ENCODE results near the gene HLA-DQB1. TPM values are rescaled to one million over a fixed set of nuclear protein-coding genes. Genes with fewer than 3 reads are reported as not detected.
"Not testable (repeated sequence)": the region's sequence is repeated elsewhere in the genome, so short reads cannot be mapped to it uniquely, and the experiment has no call there.

The HLA-DQB1 gene
- total RNA-seq, 4 donors from 2014 or later: 0.71 to 5.8 (median 4.8) TPM; not detected in 1

- Histone ChIP-seq H3K27ac (replicated peaks in 1 of 4) (no peak overlapping the region), H3K9me3 (no peaks in the 10 kb centered on the region), H3K36me3 (no peaks in the 10 kb centered on the region), H3K4me1 (no peaks in the 10 kb centered on the region), H3K4me3 (no peak overlapping the region), H3K27me3 (peaks cover 0 to 3% (median 0%) of the 10 kb centered on the region in 4 donors)
- intact Hi-C loops (cut with DNase I): no loop called here
- TF ChIP-seq POLR2AphosphoS5 (IDR thresholded peaks at IDR 0.05) (no peak), POLR2A (IDR thresholded peaks at IDR 0.05; ENCODE audit: low read depth) (no peak), EP300 (IDR thresholded peaks at IDR 0.05) (no peak)
- TF ChIP-seq, protein P1, sequence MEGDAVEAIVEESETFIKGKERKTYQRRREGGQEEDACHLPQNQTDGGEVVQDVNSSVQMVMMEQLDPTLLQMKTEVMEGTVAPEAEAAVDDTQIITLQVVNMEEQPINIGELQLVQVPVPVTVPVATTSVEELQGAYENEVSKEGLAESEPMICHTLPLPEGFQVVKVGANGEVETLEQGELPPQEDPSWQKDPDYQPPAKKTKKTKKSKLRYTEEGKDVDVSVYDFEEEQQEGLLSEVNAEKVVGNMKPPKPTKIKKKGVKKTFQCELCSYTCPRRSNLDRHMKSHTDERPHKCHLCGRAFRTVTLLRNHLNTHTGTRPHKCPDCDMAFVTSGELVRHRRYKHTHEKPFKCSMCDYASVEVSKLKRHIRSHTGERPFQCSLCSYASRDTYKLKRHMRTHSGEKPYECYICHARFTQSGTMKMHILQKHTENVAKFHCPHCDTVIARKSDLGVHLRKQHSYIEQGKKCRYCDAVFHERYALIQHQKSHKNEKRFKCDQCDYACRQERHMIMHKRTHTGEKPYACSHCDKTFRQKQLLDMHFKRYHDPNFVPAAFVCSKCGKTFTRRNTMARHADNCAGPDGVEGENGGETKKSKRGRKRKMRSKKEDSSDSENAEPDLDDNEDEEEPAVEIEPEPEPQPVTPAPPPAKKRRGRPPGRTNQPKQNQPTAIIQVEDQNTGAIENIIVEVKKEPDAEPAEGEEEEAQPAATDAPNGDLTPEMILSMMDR (IDR thresholded peaks at IDR 0.05): no peak
- WGBS: 38% methylated on average over 12 of the region's 26 CpGs
- no peak for DNase-seq (ENCODE audit: extremely low spot score)
Observed at GRCh38 chr6:32664354-32664753, 2.1 kb downstream of the HLA-DQB1 start.

DNA sequence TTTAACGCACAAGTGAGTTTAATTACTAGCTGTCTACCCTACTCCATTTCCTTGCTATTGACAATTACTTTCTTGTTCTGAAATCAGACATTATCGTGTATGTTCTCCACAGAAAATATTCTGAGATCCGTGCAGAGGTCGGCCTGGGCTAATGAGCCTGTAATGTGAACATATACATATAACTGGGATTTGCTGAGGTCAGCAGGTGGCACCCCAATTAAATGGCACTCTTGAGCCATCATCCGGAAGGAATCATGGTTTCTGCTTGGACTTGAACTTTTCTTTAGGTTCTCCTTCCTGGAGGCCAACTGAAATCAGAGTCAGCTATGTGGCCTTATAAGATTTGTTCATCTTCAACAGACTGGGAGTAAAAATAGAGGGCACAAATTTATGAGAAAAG, 3.6 kb downstream of the HLA-DQB1 start:
- Histone ChIP-seq H3K4me3 (no peak overlapping the region), H3K27ac (replicated peaks in 1 of 4) (no peak overlapping the region), H3K9me3 (no peaks in the 10 kb centered on the region), H3K27me3 (no peaks in the 10 kb centered on the region), H3K36me3 (no peaks in the 10 kb centered on the region), H3K4me1 (no peaks in the 10 kb centered on the region)
- intact Hi-C loops (cut with DNase I): no loop called here
- TF ChIP-seq, protein P1 (IDR thresholded peaks at IDR 0.05): no peak
- 42% methylated on average over 5 of the region's 5 CpGs for WGBS
- no peak for DNase-seq (ENCODE audit: extremely low spot score)

- H3K27me3 ChIP-seq: no peaks in the 10 kb centered on the region
- H3K27ac ChIP-seq (replicated peaks in 1 of 4): no peak overlapping the region
- intact Hi-C loops (cut with DNase I): no loop called here
- TF ChIP-seq POLR2AphosphoS5 (IDR thresholded peaks at IDR 0.05) (no peak), EP300 (IDR thresholded peaks at IDR 0.05) (no peak)
- 84% methylated on average over 6 of the region's 7 CpGs for WGBS
- H3K9me3 ChIP-seq: no peaks in the 10 kb centered on the region
- no peak for DNase-seq (ENCODE audit: extremely low spot score)
- no peaks in the 10 kb centered on the region for H3K4me1 ChIP-seq
- H3K4me3 ChIP-seq: no peak overlapping the region
- no peaks in the 10 kb centered on the region for H3K36me3 ChIP-seq
Observed at GRCh38 chr6:32662099-32662498, 4.4 kb downstream of the HLA-DQB1 start.

GRCh38 chr6:32659856-32660595, 6.4 kb downstream of the HLA-DQB1 start:
- H3K9me3 ChIP-seq: no peaks in the 10 kb centered on the region
- DNase-seq (ENCODE audit: extremely low spot score): no peak
- H3K27ac ChIP-seq (replicated peaks in 1 of 4): no peak overlapping the region
- intact Hi-C loops (cut with DNase I): no loop called here
- H3K27me3 ChIP-seq: no peaks in the 10 kb centered on the region
- no peak for TF ChIP-seq EP300 (IDR thresholded peaks at IDR 0.05)
- TF ChIP-seq POLR2AphosphoS5 (IDR thresholded peaks at IDR 0.05): no peak
- TF ChIP-seq, protein P1 (IDR thresholded peaks at IDR 0.05): no peak
- TF ChIP-seq POLR2A (IDR thresholded peaks at IDR 0.05; ENCODE audit: low read depth): no peak
- WGBS: 35% methylated on average over 4 of the region's 4 CpGs
- H3K36me3 ChIP-seq: no peaks in the 10 kb centered on the region
- no peak overlapping the region for H3K4me3 ChIP-seq
- no peaks in the 10 kb centered on the region for H3K4me1 ChIP-seq

DNA sequence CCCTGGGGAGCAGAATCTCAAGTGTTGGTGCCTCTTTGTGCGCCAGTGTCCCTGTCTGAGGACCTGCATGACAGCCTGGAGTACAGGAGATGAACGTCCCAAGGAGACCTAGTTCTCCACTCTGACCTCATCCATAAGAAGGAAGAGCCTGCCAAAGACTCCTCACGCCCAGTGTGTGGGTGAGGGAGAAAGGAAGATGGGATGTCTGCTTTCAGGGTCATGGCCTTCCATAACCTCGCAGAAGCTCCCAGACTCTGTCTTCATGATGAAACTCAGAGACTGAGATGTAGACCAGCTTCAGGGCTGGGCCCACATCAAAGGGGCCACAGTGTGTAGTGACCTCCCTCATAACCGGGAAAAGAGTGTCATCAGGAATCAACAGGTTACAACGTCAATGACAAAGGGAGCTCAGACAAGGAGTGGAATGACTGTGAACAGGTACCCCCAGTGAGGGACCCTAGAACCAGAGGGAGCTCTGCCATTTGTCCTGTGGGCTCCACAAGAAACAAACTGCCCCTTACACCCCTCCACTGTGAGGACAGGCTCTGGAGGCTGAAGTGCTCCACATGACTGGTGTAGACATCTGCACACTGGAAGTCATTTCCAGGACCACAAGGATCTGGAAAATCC, 8.1 kb downstream of the HLA-DQB1 start:
- Histone ChIP-seq H3K4me1 (no peaks in the 10 kb centered on the region), H3K9me3 (no peaks in the 10 kb centered on the region), H3K27me3 (no peaks in the 10 kb centered on the region), H3K27ac (replicated peaks in 1 of 4) (no peak overlapping the region), H3K4me3 (no peak overlapping the region), H3K36me3 (no peaks in the 10 kb centered on the region)
- no CpG with 5 or more reads among the region's 6 CpGs for WGBS
- DNase-seq (ENCODE audit: extremely low spot score): no peak
- intact Hi-C loops (cut with DNase I): no loop called here
- TF ChIP-seq EP300 (IDR thresholded peaks at IDR 0.05): no peak
- no peak for TF ChIP-seq POLR2AphosphoS5 (IDR thresholded peaks at IDR 0.05)
- no peak for TF ChIP-seq POLR2A (IDR thresholded peaks at IDR 0.05; ENCODE audit: low read depth)
- TF ChIP-seq, protein P1 (IDR thresholded peaks at IDR 0.05): no peak

DNA sequence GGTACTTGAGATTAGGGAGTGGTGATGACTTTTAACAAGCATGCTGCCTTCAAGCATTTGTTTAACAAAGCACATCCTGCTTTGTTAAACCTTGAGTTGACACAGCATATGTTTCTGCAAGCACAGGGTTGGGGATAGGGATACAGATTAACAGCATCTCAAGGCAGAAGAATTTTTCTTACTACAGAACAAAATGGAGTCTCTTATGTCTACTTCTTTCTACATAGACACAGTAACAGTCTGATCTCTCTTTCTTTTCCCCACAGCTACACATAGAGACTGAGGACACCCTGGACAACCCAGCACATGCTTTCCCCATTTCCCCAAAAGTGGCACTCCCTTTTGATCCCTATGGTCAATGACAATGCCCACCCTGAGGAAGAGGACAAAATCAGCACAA, 8.6 kb downstream of the HLA-DQB1 start:
- H3K27me3 ChIP-seq; intact Hi-C loops (cut with DNase I); H3K36me3 ChIP-seq; H3K4me3 ChIP-seq; DNase-seq (ENCODE audit: extremely low spot score); H3K9me3 ChIP-seq; H3K4me1 ChIP-seq; H3K27ac ChIP-seq (replicated peaks in 1 of 4): not testable (repeated sequence)

DNA sequence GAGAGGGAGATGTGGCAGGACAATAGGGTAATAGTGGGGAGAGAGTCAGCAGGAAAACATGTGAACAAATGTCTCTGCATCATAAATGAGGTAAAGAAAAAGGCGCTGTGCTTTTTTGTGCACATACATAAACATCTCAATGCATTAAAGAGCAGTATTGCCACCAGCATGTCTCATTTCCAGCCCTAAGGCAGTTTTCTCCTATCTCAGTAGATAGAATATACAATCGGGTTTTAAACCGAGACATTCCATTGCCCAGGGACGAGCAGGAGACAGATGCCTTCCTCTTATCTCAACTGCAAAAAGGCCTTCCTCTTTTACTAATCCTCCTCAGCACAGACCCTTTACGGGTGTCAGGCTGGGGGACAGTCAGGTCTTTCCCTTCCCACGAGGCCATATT, 9.1 kb downstream of the HLA-DQB1 start:
- H3K36me3 ChIP-seq; H3K27ac ChIP-seq (replicated peaks in 1 of 4); DNase-seq (ENCODE audit: extremely low spot score); H3K27me3 ChIP-seq; intact Hi-C loops (cut with DNase I); H3K9me3 ChIP-seq; H3K4me1 ChIP-seq; H3K4me3 ChIP-seq: not testable (repeated sequence)
- WGBS: 49% methylated on average over 3 of the region's 6 CpGs

Measured in esophagus muscularis mucosa (tissue), 4 donors.